Ramos (cell line): ENCODE data around the gene KIAA0513.

Experiments used
- in situ Hi-C: fragments of 300-500 bp; cut with MboI; formaldehyde crosslinking; loops from one replicate; pipeline ENCODE4 v1.14.3; 2022; ENCODE audit warnings: low sequenced_read_pairs; ENCODE audit not compliant: unreplicated experiment

Gene KIAA0513

DNA sequence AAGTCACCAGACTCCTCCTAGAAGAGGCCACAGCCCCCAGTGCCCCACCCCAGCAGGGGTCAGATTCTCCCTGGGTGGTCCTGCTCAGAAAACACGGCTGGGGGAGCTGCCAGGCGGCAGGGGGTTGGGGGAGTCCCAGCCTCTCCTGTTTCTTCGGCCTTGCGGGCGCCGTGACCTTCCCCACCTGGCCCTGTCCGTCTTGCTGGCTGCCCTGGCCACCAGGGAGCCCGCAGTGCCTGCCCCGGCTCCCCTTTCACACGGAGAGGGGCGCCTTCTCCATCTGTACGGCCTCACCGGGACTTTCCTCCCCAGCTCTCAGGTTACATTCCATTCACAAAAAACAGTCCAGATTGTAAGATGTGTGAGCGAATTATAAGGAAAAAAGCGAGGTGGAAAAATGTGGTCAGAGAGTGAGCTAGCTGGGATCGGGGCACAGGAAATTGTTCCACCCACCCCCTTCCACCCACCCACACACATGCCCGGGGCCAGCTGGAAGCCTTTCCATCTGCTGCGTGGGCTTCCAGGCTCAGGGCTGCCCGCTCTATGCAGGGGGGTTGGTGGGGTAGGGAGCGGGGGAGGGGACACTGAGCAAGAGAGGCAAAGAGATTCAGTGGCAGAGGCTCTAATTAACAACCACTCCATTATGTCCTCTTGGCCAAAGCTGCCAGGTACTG lies 99.2 kb downstream of the KIAA0513 start:
- in situ Hi-C loops: no loop called here

DNA sequence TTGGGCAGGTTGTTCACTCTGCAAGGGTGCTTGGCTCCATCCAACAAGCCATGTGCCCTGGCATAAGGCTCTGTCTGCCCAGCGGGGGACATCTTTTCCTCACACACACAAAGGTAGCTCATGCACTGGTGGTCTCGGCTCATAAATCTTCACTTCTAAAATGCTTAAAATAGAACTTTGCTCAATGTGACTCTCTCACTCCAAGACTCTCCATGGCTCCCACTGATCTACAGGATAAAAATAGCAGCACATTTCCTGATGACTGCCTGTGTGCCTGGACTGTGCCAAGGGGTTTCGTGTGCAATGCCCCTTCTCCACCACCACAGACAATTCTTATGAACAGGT lies 99.8 kb downstream of the KIAA0513 start:
- in situ Hi-C loops: no loop called here

GRCh38 chr16:85128079-85128837 lies 100.7 kb downstream of the KIAA0513 start:
- in situ Hi-C loops: no loop called here

- in situ Hi-C loops: no loop called here
Measured at GRCh38 chr16:85129876-85130704, 102.5 kb downstream of the KIAA0513 start.

DNA sequence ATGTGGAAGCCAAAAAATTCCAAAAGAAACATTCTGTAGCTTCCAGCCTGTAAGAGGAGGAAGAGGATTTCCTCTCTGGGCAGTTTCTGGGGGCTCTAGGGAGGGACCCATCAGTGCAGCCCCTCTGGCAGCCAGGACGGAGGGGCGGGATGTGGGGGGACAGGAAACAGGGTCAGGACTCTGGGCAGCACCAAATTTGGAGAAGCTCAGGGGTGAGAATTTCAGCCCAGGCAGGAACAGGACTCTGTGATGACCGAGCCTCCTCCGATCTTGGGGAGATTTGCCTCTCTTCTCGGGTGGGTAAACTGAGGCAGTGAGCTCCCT lies 103.1 kb downstream of the KIAA0513 start:
- in situ Hi-C loops: no loop called here

DNA sequence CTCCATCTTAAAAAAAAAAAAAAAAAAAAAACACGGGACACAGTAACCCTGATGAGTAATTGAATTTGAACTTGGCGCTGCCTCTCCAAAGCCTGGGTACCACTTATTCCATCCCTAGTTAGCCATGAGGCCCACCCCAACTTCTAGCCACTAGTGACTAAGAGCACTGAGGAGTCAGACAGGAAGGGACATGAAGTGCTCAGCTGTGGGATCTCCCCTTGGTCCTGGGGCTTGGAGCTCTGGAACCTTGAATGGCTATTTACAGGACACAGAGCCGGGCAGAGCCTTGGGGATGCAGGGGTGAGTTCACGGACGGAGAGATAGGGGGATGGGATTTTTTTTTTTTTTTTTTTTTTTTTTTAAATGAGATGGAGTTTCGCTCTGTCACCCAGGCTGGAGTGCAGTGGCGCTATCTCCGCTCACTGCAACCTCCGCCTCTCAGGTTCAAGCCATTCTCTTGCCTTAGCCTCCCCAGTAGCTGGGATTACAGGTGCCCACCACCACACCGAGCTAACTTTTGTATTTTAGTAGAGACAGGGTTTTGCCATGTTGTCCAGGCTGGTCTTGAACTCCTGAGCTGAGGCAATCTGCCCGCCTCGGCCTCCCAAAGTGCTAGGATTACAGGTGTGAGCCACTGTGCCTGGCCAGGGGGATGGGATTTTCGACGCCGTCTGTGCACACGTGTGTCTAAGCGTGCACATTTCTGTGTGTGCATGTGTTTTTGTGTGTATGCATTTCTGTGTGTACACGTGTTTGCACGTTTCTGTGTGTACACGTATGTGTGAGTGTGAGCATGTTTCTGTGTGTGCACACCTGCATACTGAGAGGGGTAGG lies 105.1 kb downstream of the KIAA0513 start:
- in situ Hi-C loops: no loop called here

DNA sequence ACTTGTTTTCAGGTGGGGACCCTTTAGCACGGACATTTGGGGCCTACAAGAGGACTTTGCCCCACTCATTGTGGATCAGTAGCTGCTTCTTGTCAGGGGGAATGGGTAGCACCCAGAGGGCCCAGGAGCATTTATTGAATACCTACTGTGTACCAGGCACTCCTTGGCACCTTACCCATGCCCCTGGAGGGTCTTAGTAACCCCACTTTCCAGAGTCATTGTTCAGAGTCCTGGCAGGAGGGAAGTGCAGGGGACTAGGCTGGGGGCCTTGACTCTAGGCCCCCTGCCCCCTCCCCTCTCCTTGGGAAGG lies 105.7 kb downstream of the KIAA0513 start:
- in situ Hi-C loops: no loop called here

GRCh38 chr16:85134076-85134788 lies 106.6 kb downstream of the KIAA0513 start:
- in situ Hi-C loops: no loop called here

DNA sequence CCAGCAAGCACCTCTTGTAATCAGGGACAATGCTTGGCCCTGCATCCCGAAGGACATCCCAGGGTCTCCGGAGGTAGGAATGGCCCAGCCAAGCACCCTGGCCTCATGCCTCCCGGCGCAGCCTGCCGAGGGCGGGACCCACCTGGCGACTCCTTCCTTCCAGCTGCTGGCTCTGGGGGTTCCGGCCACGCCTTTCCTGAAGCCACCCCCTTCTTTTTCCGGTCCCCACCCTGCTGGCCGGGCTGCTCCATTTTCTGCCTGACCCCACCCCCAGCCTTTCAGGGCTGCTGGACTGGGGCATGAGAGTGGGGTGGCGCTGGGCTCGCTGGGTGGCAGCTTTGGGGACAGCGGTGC lies 107.2 kb downstream of the KIAA0513 start:
- in situ Hi-C loops: no loop called here

DNA sequence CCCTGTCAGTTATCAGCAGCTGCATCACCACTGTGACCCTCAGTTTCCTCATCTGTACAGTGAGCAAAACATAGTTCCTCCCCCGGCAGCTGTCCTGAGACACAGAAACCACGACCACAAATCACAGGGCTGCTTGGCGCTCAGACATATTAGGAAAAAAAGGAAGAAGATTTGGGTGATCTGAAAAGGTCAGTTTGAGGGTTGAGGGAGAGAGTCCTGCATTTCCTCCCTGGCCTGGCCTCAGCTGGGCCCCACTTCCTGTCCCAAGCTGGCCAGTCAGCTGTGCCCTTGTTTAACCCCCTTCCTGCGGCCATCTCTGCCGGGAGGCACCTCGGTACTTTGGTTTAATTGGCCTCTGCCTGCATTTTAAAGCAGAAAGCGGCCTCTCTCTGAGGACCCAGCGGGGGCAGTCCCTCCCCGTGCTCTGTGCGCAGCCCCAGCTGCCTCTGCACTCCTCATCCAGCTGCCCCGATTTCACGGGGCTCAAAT lies 108.7 kb downstream of the KIAA0513 start:
- in situ Hi-C loops: no loop called here

- in situ Hi-C loops: no loop called here
Measured at GRCh38 chr16:85136702-85137322, 109.2 kb downstream of the KIAA0513 start.

DNA sequence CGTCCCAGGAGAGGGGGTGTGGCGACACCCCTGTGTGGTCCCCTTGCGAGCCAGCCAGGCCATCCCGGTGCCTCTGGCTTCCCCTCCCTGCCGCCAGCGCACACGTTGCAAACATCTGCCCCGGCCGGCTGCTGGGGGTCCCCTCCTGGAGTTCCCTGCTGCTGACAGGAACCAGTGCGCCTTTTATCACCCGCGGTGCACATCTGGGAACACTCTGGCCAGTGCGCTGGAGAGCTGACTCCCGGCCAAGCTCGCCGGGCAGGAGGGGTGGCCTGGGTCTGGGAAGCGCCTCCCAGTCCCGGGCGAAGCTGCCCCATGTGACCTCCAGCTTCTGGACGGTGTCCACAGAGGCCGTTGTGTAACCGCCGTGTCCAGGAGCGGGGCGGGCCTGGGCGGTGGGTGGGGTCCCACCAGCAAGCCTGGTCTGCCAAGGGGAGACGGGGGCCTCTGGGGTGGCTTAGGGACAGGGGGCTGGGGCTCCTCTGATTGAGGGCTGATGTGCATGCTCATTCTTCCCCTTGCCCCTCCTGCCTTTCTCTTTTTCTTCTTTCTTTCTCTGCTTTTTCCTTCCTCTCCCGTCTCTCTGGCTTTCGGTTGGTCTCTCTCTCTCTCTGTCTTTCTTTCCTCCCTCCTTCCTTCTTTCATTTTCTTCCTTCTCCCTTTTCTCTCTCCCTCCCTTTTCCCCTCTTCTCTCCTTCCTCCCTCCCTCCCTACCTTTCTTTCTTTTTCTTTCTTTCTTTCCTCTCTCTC lies 109.9 kb downstream of the KIAA0513 start:
- in situ Hi-C loops: no loop called here

DNA sequence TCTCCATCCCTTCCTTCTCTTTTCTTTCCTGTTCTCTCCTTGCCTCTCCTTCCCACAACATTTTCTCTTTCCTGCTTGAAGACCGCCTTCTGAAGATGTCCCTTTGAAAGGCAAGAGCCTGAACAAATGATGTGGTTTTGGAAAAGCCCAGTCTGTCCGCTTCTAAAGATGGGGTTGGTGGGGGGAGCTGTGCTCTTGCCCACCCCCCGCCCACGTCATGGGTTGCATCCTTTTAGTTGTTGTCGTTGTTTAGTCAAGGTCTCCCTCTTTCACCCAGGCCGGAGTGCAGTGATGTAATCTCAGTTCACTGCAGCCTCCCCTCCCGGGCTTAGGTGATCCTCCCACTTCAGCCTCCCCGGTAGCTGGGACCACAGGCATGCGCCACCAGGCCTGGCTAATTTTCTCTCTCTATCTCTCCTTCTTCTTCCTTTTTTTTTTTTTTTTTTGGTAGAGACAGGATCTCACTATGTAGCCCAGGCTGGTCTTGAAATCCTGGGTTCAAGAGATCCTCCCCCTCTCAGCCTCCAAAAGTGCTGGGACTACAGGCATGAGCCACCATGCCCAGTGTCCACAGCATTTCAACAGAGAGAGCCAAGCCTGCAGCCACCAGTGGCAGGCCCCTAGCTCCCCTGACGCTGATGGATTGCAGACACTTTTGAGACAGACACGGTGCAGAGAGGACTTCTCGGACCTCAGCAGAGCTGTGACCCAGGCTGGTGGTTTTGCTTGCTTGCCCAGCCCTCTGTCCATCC lies 110.7 kb downstream of the KIAA0513 start:
- in situ Hi-C loops: no loop called here

GRCh38 chr16:85138825-85139627 lies 111.4 kb downstream of the KIAA0513 start:
- in situ Hi-C loops: no loop called here

DNA sequence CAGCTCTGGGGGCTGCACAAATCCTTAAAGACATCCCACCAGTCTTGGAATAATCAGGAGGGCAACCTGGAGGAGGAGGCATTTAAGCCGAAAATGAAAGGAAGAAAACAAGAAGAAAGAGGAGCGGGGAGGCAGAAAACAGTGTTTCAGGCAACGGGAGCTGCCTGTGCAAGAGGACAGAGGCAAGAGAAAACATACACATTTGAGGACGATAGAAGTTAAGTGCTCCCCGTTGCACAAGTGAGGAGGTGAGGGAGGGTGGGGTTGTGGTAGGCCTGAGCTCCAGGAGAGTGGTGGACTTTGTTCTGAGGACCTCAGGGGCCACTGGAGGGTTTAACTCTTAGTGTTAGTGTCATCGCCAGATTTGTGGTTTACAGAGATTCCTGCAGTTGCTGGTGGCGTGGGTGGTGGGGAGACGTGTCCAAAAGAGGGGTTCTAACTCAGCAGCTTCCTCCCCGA lies 112.3 kb downstream of the KIAA0513 start:
- in situ Hi-C loops: no loop called here

- in situ Hi-C loops: no loop called here
Measured at GRCh38 chr16:85140455-85141012, 112.9 kb downstream of the KIAA0513 start.
